ENCODE results near the gene LRP8.

Gene LRP8

DNA sequence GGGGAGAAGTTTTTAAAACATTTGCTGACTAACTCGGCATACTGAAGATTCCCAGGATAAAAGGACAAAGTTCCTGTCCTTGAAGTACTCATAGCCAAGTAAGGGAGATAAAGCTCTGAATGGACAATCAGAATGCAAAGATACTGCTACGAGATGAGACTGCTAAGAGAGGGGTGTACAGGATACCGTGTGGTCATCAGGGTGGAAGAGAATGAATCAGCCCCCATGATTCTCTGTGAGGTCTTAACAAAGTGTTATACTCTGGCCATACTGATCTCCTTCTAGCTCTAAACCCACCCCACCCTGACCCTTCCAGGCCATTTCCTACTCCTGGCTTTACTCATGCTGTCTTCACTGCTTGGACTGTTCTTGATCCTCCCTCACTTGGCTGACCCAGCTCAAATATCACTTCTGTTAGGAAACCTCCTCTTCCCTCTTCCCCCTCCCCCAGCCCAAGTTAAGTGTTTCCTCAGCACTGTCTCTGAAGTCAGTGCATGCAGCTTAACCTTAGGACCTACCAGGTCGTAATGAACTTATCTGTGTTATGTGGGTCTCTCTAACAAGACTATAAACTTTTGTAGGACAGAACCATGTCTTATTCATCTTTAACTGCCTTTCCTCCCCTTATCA, 73.7 kb downstream of the LRP8 start:
- Histone ChIP-seq H3K9me3 (ENCODE audit: control insufficient read depth, low read length) (no peaks in the 10 kb centered on the region), H3K4me3 (ENCODE audit: insufficient read depth, low read depth, low read length, poor library complexity, severe bottlenecking) (no peak overlapping the region), H3K4me1 (ENCODE audit: control insufficient read depth, insufficient read depth, low read length, poor library complexity, severe bottlenecking) (no peaks in the 10 kb centered on the region), H3K36me3 (ENCODE audit: control insufficient read depth, insufficient read depth, low read length) (peaks cover 12% of the 10 kb centered on the region), H3K27me3 (replicated peaks; ENCODE audit: control insufficient read depth, insufficient read depth, low read length, poor library complexity, severe bottlenecking) (no peaks in the 10 kb centered on the region), H3K27ac (ENCODE audit: insufficient read depth, low read length, poor library complexity, severe bottlenecking) (no peak overlapping the region)
- DNase-seq: no peak

DNA sequence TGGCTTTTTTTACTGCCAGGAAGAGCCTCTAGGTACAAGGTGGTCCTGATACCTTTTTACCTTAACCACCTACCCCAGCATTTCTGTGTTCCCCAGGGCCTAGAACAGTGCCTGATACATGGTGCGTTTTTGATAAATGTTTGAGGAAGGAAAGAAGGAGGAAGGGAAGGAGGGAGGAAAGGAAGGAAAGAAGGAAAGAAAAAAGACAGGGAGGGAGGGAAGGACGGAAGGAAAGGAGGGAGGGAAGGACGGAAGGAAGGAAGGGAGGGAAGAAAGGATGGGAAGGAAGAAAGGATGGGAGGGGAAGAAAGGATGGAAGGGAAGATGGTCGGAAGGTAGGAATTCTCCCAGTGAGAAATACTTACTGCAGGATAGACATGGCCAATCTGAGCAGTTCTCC, 77.5 kb downstream of the LRP8 start:
- no peak overlapping the region for H3K4me3 ChIP-seq (ENCODE audit: insufficient read depth, low read depth, low read length, poor library complexity, severe bottlenecking)
- no peaks in the 10 kb centered on the region for H3K27me3 ChIP-seq (replicated peaks; ENCODE audit: control insufficient read depth, insufficient read depth, low read length, poor library complexity, severe bottlenecking)
- no peak for DNase-seq
- H3K9me3 ChIP-seq (ENCODE audit: control insufficient read depth, low read length): no peaks in the 10 kb centered on the region
- no peak overlapping the region for H3K27ac ChIP-seq (ENCODE audit: insufficient read depth, low read length, poor library complexity, severe bottlenecking)
- H3K36me3 ChIP-seq (ENCODE audit: control insufficient read depth, insufficient read depth, low read length): peaks cover 3% of the 10 kb centered on the region
- no peaks in the 10 kb centered on the region for H3K4me1 ChIP-seq (ENCODE audit: control insufficient read depth, insufficient read depth, low read length, poor library complexity, severe bottlenecking)

DNA sequence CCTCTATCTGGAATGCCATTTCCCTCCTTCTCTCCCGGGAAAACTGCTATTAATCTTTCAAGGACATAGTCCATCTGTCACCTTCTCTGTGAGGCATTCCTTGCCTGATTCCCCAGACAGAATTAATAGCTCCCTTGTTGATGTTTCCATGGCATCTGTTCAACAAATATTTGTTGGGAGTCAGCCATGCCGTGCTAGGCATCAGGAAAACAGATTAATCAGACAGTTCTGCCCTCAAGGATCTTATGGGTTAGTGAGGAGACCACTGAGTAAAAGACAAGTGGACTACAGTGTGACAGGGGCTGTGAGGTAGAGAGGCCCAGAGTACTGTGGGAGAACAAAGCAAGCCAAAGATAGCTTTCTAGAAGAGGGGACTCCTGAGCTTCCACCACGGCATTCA, 78.2 kb downstream of the LRP8 start:
- no peak overlapping the region for H3K4me3 ChIP-seq (ENCODE audit: insufficient read depth, low read depth, low read length, poor library complexity, severe bottlenecking)
- H3K4me1 ChIP-seq (ENCODE audit: control insufficient read depth, insufficient read depth, low read length, poor library complexity, severe bottlenecking): no peaks in the 10 kb centered on the region
- H3K27ac ChIP-seq (ENCODE audit: insufficient read depth, low read length, poor library complexity, severe bottlenecking): no peak overlapping the region
- no peak for DNase-seq
- H3K9me3 ChIP-seq (ENCODE audit: control insufficient read depth, low read length): no peaks in the 10 kb centered on the region
- no peaks in the 10 kb centered on the region for H3K27me3 ChIP-seq (replicated peaks; ENCODE audit: control insufficient read depth, insufficient read depth, low read length, poor library complexity, severe bottlenecking)
- H3K36me3 ChIP-seq (ENCODE audit: control insufficient read depth, insufficient read depth, low read length): peaks cover 1% of the 10 kb centered on the region

DNA sequence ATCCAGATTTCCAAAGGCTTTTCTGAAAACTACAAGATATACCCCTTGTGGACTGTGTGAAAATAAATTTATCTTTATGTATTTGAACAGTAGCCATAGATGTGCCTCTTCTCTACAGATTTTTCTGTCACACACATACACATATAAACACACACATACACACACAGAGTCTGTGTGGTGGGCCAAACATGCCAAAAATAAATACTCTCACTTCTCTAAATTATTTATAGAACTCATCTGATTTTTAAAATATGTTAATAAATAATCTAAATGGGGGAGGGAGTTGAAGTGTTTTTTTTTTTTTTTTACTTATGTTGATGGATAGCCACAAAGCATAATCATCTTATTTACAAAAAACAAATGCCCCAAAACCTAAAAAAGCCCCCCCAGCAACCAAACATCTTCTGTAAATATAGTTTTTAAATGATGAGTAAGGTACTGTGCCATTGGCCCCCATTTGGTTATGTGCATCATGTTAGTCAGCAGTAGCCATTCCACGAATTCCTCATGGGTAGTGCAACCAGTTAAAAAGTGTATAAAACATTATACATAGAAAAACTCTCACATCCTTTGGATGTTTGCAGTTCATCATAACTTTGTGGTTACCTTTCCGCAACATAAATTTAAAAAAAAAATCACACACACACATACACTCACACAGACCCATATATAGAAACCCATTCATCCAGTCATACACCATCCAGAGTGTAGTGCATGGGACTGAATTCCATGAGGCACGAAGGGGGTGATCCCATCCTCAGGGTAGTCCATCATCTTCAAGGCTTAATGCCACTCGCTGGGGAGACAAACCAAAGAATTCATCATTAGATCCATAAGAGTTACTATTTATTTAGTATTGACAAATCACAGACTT, 81.4 kb downstream of the LRP8 start:
- H3K4me1 ChIP-seq (ENCODE audit: control insufficient read depth, insufficient read depth, low read length, poor library complexity, severe bottlenecking): no peaks in the 10 kb centered on the region
- H3K27me3 ChIP-seq (replicated peaks; ENCODE audit: control insufficient read depth, insufficient read depth, low read length, poor library complexity, severe bottlenecking): no peaks in the 10 kb centered on the region
- no peak overlapping the region for H3K4me3 ChIP-seq (ENCODE audit: insufficient read depth, low read depth, low read length, poor library complexity, severe bottlenecking)
- H3K9me3 ChIP-seq (ENCODE audit: control insufficient read depth, low read length): no peaks in the 10 kb centered on the region
- no peak overlapping the region for H3K27ac ChIP-seq (ENCODE audit: insufficient read depth, low read length, poor library complexity, severe bottlenecking)
- no peaks in the 10 kb centered on the region for H3K36me3 ChIP-seq (ENCODE audit: control insufficient read depth, insufficient read depth, low read length)
- no peak for DNase-seq

DNA sequence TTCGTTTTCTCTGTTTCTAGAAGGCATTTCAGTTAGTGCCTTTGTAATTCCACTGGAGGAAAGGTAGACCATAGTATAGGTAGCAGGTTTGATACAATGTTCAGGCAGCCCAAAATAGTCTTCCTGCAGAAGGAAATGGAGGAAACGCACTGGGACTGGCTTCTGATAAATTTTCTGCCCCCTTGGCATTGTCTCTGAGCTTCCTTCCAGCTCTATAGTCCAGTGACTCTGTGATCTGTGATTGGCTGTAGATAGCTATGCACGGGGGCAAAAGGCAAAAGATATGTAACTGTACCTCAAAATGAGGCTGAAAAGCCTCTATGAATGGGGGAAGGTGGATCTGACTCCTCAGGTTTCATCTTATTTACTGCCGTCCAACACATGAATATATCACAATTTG, 83.7 kb downstream of the LRP8 start:
- no peak for DNase-seq
- H3K27me3 ChIP-seq (replicated peaks; ENCODE audit: control insufficient read depth, insufficient read depth, low read length, poor library complexity, severe bottlenecking): no peaks in the 10 kb centered on the region
- H3K27ac ChIP-seq (ENCODE audit: insufficient read depth, low read length, poor library complexity, severe bottlenecking): no peak overlapping the region
- no peaks in the 10 kb centered on the region for H3K4me1 ChIP-seq (ENCODE audit: control insufficient read depth, insufficient read depth, low read length, poor library complexity, severe bottlenecking)
- H3K36me3 ChIP-seq (ENCODE audit: control insufficient read depth, insufficient read depth, low read length): no peaks in the 10 kb centered on the region
- no peaks in the 10 kb centered on the region for H3K9me3 ChIP-seq (ENCODE audit: control insufficient read depth, low read length)
- no peak overlapping the region for H3K4me3 ChIP-seq (ENCODE audit: insufficient read depth, low read depth, low read length, poor library complexity, severe bottlenecking)

DNA sequence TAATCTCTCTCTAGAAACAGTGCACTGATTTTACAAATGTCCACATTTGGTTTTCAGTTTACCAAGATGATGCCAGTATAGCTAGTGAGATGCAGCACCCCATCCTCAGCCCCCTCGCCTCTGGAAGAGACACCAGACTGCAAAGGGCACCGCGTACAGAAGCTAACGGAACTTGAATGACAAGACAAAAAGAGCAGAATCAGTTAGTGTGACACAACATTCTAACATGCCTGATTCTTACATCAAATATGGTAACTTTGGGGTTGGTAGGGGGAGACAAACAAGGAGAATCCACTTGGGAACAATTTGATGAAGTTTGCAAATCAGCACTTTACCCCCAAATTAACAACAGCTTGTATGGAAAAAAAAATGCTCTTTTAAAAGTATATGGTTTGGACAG, 85.5 kb downstream of the LRP8 start:
- Histone ChIP-seq H3K4me1 (ENCODE audit: control insufficient read depth, insufficient read depth, low read length, poor library complexity, severe bottlenecking) (peaks cover 15% of the 10 kb centered on the region), H3K27me3 (replicated peaks; ENCODE audit: control insufficient read depth, insufficient read depth, low read length, poor library complexity, severe bottlenecking) (no peaks in the 10 kb centered on the region), H3K9me3 (ENCODE audit: control insufficient read depth, low read length) (no peaks in the 10 kb centered on the region), H3K36me3 (ENCODE audit: control insufficient read depth, insufficient read depth, low read length) (no peaks in the 10 kb centered on the region), H3K4me3 (ENCODE audit: insufficient read depth, low read depth, low read length, poor library complexity, severe bottlenecking) (no peak overlapping the region), H3K27ac (ENCODE audit: insufficient read depth, low read length, poor library complexity, severe bottlenecking) (no peak overlapping the region)
- DNase-seq: no peak

DNA sequence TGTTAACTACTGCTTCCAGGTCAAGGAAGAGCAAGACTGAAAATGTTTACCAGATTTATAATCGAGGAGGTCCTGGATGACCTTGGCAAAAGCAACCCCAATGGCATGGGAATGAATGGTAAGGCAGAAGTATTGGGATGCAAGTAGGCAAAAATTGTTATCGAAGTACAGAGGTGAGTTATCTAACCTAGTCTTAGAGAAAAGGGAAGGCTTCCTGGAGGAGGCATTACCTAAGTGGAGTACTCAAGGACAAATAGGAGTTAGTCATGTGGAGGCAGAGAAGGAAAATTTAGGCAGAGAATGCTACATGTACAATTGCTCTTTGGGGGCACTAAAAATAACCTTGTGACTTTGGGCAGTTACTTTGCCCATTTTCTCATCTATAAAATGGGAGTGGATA, 86.0 kb downstream of the LRP8 start:
- Histone ChIP-seq H3K4me3 (ENCODE audit: insufficient read depth, low read depth, low read length, poor library complexity, severe bottlenecking) (no peak overlapping the region), H3K9me3 (ENCODE audit: control insufficient read depth, low read length) (no peaks in the 10 kb centered on the region), H3K27ac (ENCODE audit: insufficient read depth, low read length, poor library complexity, severe bottlenecking) (no peak overlapping the region), H3K27me3 (replicated peaks; ENCODE audit: control insufficient read depth, insufficient read depth, low read length, poor library complexity, severe bottlenecking) (no peaks in the 10 kb centered on the region), H3K4me1 (ENCODE audit: control insufficient read depth, insufficient read depth, low read length, poor library complexity, severe bottlenecking) (peaks cover 18% of the 10 kb centered on the region), H3K36me3 (ENCODE audit: control insufficient read depth, insufficient read depth, low read length) (no peaks in the 10 kb centered on the region)
- DNase-seq: no peak

DNA sequence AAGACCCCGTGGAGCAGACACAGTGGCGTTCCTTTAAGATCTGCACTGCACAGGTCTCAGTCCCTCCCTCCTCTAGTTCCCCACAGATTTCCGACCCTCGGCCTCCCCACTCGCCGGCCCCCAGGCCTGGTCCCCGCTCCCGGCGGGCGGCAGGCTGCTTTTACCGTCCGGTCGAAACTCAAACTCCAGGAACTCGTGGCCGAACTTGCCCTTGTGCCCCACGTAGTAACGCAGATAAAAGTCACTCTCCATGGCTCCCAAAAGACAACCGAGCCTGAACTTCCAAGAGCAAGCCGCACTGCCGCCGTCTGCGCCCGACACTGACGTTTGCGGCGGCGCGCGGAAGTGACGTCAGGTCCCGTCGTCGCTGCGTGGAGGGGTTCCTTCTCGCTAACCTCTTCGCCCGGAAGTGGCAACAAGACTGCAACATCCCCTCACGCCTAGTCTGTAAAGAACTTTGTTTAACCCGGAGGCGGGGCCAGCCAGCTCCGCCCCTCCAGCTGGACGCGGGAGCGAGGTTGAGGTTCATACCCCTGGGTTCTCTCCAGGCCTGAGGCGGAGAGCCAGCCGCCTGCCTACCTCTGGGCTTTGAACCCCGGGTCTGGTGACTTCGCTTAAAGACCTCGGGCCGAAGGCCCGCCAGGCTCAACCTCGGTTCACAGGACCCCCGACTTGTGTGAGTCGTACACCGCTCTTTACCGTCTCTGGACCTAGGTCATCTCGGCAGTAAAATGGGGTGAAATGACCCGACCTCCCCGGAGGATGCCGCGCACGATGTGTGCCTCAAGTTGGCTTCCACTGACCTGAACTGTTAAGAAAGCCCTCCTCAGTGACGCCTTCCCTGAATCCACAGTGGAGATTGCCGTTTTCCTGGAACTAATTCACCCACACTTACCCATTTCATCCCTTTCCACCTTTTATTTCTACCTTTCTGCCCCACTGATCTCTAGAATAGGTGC, 89.4 kb downstream of the LRP8 start, which contains the start of gene MAGOH:
MAGOH (minus strand) TSS at position 322 of the 959 bp plus-strand sequence; CDS start at position 252, 70 bp downstream.
- peak; percentile 89 to 93 (median 89) for DNase-seq
- H3K4me3 ChIP-seq (ENCODE audit: insufficient read depth, low read depth, low read length, poor library complexity, severe bottlenecking): peak within 1 kb of the TSS; percentile 93
- peaks cover 23% of the 10 kb centered on the region for H3K36me3 ChIP-seq (ENCODE audit: control insufficient read depth, insufficient read depth, low read length)
- no peaks in the 10 kb centered on the region for H3K27me3 ChIP-seq (replicated peaks; ENCODE audit: control insufficient read depth, insufficient read depth, low read length, poor library complexity, severe bottlenecking)
- peaks cover 18% of the 10 kb centered on the region for H3K4me1 ChIP-seq (ENCODE audit: control insufficient read depth, insufficient read depth, low read length, poor library complexity, severe bottlenecking)
- H3K27ac ChIP-seq (ENCODE audit: insufficient read depth, low read length, poor library complexity, severe bottlenecking): peak within 1 kb of the TSS; percentile 80
- H3K9me3 ChIP-seq (ENCODE audit: control insufficient read depth, low read length): no peaks in the 10 kb centered on the region

DNA sequence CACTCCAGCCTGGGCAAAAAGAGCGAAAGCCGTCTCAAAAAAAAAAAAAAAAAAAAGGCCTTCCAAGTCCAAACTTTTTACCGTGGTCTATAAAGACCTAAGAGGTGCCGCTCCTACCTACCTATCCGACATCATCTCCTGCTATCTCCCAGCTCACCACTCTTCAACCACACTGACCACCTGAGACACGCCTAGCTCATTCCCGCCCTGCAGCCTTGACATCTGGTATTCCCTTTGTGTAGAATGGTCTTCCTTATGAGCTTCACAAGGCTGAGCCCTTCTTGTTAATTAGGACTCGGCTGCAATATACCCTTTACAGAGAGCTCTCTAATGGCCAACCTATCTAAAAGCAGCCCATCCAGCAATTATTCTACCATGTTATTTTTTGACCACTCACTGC, 90.2 kb downstream of the LRP8 start:
- Histone ChIP-seq H3K27me3 (replicated peaks; ENCODE audit: control insufficient read depth, insufficient read depth, low read length, poor library complexity, severe bottlenecking) (no peaks in the 10 kb centered on the region), H3K4me3 (ENCODE audit: insufficient read depth, low read depth, low read length, poor library complexity, severe bottlenecking) (peak overlapping the region; percentile 93), H3K36me3 (ENCODE audit: control insufficient read depth, insufficient read depth, low read length) (peaks cover 32% of the 10 kb centered on the region), H3K4me1 (ENCODE audit: control insufficient read depth, insufficient read depth, low read length, poor library complexity, severe bottlenecking) (peaks cover 18% of the 10 kb centered on the region), H3K9me3 (ENCODE audit: control insufficient read depth, low read length) (no peaks in the 10 kb centered on the region), H3K27ac (ENCODE audit: insufficient read depth, low read length, poor library complexity, severe bottlenecking) (peak overlapping the region; percentile 80)
- no peak for DNase-seq

Data from effector memory CD4-positive, alpha-beta T cell (primary cell).